Measurements from ENCODE around the gene MEIOB.

DNA sequence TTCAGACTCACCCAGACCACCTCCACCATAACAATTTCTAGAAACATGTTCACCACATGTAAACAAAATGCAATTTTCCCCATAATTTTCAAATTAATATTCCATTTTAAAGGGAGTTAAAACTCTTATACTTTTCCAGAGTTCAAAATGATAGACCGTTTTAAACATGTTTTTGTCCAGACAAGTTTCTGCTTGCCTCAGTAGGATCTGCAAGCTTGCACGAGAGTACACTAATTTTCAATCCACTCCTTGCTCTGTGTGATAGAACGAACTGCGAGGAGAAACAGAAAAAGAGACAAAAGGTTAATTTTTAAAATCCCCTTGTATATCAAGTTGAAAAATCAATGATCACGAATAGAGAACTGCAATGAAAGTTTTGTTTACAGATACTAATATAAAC is 37.9 kb downstream of the MEIOB start:
- TF ChIP-seq, protein P1, sequence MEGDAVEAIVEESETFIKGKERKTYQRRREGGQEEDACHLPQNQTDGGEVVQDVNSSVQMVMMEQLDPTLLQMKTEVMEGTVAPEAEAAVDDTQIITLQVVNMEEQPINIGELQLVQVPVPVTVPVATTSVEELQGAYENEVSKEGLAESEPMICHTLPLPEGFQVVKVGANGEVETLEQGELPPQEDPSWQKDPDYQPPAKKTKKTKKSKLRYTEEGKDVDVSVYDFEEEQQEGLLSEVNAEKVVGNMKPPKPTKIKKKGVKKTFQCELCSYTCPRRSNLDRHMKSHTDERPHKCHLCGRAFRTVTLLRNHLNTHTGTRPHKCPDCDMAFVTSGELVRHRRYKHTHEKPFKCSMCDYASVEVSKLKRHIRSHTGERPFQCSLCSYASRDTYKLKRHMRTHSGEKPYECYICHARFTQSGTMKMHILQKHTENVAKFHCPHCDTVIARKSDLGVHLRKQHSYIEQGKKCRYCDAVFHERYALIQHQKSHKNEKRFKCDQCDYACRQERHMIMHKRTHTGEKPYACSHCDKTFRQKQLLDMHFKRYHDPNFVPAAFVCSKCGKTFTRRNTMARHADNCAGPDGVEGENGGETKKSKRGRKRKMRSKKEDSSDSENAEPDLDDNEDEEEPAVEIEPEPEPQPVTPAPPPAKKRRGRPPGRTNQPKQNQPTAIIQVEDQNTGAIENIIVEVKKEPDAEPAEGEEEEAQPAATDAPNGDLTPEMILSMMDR (IDR thresholded peaks at IDR 0.05): no peak
- no peak for TF ChIP-seq EHMT2 (IDR thresholded peaks at IDR 0.05; ENCODE audit: low read depth)
- no peak for TF ChIP-seq KDM5A (IDR thresholded peaks at IDR 0.05)
- TF ChIP-seq, protein P2, sequence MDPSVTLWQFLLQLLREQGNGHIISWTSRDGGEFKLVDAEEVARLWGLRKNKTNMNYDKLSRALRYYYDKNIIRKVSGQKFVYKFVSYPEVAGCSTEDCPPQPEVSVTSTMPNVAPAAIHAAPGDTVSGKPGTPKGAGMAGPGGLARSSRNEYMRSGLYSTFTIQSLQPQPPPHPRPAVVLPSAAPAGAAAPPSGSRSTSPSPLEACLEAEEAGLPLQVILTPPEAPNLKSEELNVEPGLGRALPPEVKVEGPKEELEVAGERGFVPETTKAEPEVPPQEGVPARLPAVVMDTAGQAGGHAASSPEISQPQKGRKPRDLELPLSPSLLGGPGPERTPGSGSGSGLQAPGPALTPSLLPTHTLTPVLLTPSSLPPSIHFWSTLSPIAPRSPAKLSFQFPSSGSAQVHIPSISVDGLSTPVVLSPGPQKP (IDR thresholded peaks at IDR 0.05; ENCODE audit: low read depth, low read length): no peak
- TF ChIP-seq, protein P3, sequence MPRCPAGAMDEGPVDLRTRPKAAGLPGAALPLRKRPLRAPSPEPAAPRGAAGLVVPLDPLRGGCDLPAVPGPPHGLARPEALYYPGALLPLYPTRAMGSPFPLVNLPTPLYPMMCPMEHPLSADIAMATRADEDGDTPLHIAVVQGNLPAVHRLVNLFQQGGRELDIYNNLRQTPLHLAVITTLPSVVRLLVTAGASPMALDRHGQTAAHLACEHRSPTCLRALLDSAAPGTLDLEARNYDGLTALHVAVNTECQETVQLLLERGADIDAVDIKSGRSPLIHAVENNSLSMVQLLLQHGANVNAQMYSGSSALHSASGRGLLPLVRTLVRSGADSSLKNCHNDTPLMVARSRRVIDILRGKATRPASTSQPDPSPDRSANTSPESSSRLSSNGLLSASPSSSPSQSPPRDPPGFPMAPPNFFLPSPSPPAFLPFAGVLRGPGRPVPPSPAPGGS (IDR thresholded peaks at IDR 0.05): no peak
- no peak for TF ChIP-seq HOXA7 (CRISPR knock-in tag; IDR thresholded peaks at IDR 0.05)
- TF ChIP-seq POLR2A (IDR thresholded peaks at IDR 0.05; ENCODE audit: low read length): no peak
- TF ChIP-seq, protein P4, sequence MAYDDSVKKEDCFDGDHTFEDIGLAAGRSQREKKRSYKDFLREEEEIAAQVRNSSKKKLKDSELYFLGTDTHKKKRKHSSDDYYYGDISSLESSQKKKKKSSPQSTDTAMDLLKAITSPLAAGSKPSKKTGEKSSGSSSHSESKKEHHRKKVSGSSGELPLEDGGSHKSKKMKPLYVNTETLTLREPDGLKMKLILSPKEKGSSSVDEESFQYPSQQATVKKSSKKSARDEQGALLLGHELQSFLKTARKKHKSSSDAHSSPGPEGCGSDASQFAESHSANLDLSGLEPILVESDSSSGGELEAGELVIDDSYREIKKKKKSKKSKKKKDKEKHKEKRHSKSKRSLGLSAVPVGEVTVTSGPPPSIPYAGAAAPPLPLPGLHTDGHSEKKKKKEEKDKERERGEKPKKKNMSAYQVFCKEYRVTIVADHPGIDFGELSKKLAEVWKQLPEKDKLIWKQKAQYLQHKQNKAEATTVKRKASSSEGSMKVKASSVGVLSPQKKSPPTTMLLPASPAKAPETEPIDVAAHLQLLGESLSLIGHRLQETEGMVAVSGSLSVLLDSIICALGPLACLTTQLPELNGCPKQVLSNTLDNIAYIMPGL (CRISPR knock-in tag; IDR thresholded peaks at IDR 0.05; ENCODE audit: borderline replicate concordance): no peak
- TF ChIP-seq, protein P5, sequence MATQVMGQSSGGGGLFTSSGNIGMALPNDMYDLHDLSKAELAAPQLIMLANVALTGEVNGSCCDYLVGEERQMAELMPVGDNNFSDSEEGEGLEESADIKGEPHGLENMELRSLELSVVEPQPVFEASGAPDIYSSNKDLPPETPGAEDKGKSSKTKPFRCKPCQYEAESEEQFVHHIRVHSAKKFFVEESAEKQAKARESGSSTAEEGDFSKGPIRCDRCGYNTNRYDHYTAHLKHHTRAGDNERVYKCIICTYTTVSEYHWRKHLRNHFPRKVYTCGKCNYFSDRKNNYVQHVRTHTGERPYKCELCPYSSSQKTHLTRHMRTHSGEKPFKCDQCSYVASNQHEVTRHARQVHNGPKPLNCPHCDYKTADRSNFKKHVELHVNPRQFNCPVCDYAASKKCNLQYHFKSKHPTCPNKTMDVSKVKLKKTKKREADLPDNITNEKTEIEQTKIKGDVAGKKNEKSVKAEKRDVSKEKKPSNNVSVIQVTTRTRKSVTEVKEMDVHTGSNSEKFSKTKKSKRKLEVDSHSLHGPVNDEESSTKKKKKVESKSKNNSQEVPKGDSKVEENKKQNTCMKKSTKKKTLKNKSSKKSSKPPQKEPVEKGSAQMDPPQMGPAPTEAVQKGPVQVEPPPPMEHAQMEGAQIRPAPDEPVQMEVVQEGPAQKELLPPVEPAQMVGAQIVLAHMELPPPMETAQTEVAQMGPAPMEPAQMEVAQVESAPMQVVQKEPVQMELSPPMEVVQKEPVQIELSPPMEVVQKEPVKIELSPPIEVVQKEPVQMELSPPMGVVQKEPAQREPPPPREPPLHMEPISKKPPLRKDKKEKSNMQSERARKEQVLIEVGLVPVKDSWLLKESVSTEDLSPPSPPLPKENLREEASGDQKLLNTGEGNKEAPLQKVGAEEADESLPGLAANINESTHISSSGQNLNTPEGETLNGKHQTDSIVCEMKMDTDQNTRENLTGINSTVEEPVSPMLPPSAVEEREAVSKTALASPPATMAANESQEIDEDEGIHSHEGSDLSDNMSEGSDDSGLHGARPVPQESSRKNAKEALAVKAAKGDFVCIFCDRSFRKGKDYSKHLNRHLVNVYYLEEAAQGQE (IDR thresholded peaks at IDR 0.05): no peak
- no peak for TF ChIP-seq RARB (CRISPR knock-in tag; IDR thresholded peaks at IDR 0.05)
- TF ChIP-seq, protein P6, sequence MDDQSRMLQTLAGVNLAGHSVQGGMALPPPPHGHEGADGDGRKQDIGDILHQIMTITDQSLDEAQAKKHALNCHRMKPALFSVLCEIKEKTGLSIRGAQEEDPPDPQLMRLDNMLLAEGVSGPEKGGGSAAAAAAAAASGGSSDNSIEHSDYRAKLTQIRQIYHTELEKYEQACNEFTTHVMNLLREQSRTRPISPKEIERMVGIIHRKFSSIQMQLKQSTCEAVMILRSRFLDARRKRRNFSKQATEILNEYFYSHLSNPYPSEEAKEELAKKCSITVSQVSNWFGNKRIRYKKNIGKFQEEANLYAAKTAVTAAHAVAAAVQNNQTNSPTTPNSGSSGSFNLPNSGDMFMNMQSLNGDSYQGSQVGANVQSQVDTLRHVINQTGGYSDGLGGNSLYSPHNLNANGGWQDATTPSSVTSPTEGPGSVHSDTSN (IDR thresholded peaks at IDR 0.05): no peak
- TF ChIP-seq NPAS2 (CRISPR knock-in tag; IDR thresholded peaks at IDR 0.05; ENCODE audit: borderline replicate concordance): no peak
- no peak for TF ChIP-seq CBX8 (IDR thresholded peaks at IDR 0.05)
- no peak for TF ChIP-seq SMC3 (IDR thresholded peaks at IDR 0.05)
